Kidney (tissue), 14 donors: ENCODE results near the gene PUM1. TPM values are rescaled to one million over a fixed set of nuclear protein-coding genes. Genes with fewer than 3 reads are reported as not detected.

Experiments used
- DNase-seq, 5 donors: peaks; one replicate each; pipeline ENCODE4 v3.0.0-alpha.2; 2013 to 2020
- FAIRE-seq: peaks from 2 replicates; lab custom pipeline; 2012; peaks lifted over from hg19 to GRCh38; lab: Jason Lieb, UNC
- H3K27ac ChIP-seq, 2 donors: one replicate each; pipeline ENCODE4 v1.7.0; 2013; ENCODE audit warnings: low read depth in 2 of 2, low read length in 2 of 2, inconsistent platforms in 1 of 2
- H3K27me3 ChIP-seq: one replicate; pipeline ENCODE4 v1.7.1; 2013; ENCODE audit warnings: low read length, inconsistent platforms; ENCODE audit not compliant: control insufficient read depth, insufficient read depth
- H3K36me3 ChIP-seq, 3 donors: one replicate each; pipeline versions ENCODE4 v1.7.0 to v1.7.1; 2013; ENCODE audit warnings: low read length in 3 of 3, control low read depth in 1 of 3, inconsistent platforms in 1 of 3; ENCODE audit not compliant: insufficient read depth in 3 of 3, control insufficient read depth in 2 of 3
- H3K4me1 ChIP-seq, 3 donors: one replicate each; pipeline versions ENCODE4 v1.7.0 to v1.7.1; 2013; ENCODE audit warnings: low read length in 3 of 3, inconsistent platforms in 1 of 3, low read depth in 1 of 3; ENCODE audit not compliant: control insufficient read depth in 2 of 3, insufficient read depth in 2 of 3
- H3K4me3 ChIP-seq, 3 donors: one replicate each; pipeline versions ENCODE4 v1.7.0 to v1.8.1; 2013; ENCODE audit warnings: low read length in 3 of 3, control low read depth in 1 of 3, inconsistent platforms in 1 of 3
- H3K9ac ChIP-seq, 3 donors: one replicate each; pipeline versions ENCODE4 v1.7.0 to v1.7.1; 2013; ENCODE audit warnings: low read length in 3 of 3, control low read depth in 1 of 3, inconsistent platforms in 1 of 3
- H3K9me3 ChIP-seq, 3 donors: one replicate each; pipeline versions ENCODE4 v1.7.0 to v1.7.1; 2013; ENCODE audit warnings: low read length in 3 of 3, control low read depth in 1 of 3, inconsistent platforms in 1 of 3; ENCODE audit not compliant: control insufficient read depth in 2 of 3, insufficient read depth in 1 of 3
- intact Hi-C: fragments of 100-400 bp; cut with DNase I; formaldehyde crosslinking; loops from one replicate; pipeline ENCODE4 v1.11.1; 2022
- polyA plus RNA-seq: library from polyadenylated mRNA; stranded (reverse); fragments of 350-450 nt; fragmentation: Illumina TruSeq; extraction: RNeasy Lipid Tissue Mini Kit (QIAGEN cat#74804); gene quantifications from one replicate; pipeline ENCODE4 v1.2.3, GENCODE V29; 2014; ENCODE audit warnings: low read depth, low replicate concordance; ENCODE audit not compliant: insufficient read depth
- total RNA-seq: library from RNA; stranded (reverse); fragmentation: NEBNext Ultra II Directional; extraction: Animal tissue kit (Norgen Biotek cat#: 25700); gene quantifications from one replicate; pipeline ENCODE4 v1.2.1, GENCODE V29; 2021
- TF ChIP-seq, protein P1 (sequence below): IDR thresholded peaks from 3 replicates; pipeline ENCODE4 v1.5.1; 2012; ENCODE audit warnings: mild to moderate bottlenecking, moderate library complexity, borderline replicate concordance; ENCODE audit not compliant: insufficient read depth; ENCODE audit errors: extremely low read depth
- donor health status: control.
- donor health status: control.
- donor health status: control.
- donor health status: control.
- donor health status: control.
- donor health status: DM: yes; HTN: yes; CAD: no.
- donor health status: Normal renal cell carcinoma (clear cell type).

The PUM1 gene
- total and polyA plus RNA-seq, 2 donors from 2014 or later: 19.1 to 150 TPM

- no peak overlapping the region for H3K4me3 ChIP-seq
- no peak for FAIRE-seq
- no peak overlapping the region for H3K9ac ChIP-seq
- DNase-seq: peak in 1 of 5 donors; percentile 35
- intact Hi-C loops: no loop called here
- H3K36me3 ChIP-seq: no peaks in the 10 kb centered on the region
- no peaks in the 10 kb centered on the region for H3K27me3 ChIP-seq
- H3K27ac ChIP-seq: no peak overlapping the region
- H3K4me1 ChIP-seq: no peaks in the 10 kb centered on the region
- TF ChIP-seq, protein P1, sequence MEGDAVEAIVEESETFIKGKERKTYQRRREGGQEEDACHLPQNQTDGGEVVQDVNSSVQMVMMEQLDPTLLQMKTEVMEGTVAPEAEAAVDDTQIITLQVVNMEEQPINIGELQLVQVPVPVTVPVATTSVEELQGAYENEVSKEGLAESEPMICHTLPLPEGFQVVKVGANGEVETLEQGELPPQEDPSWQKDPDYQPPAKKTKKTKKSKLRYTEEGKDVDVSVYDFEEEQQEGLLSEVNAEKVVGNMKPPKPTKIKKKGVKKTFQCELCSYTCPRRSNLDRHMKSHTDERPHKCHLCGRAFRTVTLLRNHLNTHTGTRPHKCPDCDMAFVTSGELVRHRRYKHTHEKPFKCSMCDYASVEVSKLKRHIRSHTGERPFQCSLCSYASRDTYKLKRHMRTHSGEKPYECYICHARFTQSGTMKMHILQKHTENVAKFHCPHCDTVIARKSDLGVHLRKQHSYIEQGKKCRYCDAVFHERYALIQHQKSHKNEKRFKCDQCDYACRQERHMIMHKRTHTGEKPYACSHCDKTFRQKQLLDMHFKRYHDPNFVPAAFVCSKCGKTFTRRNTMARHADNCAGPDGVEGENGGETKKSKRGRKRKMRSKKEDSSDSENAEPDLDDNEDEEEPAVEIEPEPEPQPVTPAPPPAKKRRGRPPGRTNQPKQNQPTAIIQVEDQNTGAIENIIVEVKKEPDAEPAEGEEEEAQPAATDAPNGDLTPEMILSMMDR: no peak
- H3K9me3 ChIP-seq: no peaks in the 10 kb centered on the region
Observed at GRCh38 chr1:30914931-30915330, 150.6 kb downstream of the PUM1 start.

DNA sequence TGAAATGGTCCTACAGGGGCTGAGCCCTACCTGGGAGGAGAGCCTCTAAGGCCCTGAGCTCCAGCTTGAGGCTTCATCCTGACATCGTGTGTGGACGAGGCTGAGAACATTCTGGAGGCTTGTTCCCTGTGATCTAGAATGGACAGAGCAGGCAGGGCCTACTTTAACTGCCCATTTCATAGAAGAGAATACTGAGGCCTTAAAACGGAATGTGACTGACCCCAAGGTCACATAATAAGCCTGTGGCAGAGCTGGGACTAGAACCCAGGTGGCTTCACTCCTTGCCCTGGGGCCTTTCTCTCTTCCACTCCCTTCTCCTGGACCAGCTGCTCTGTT lies 151.0 kb downstream of the PUM1 start:
- no peak overlapping the region for H3K4me3 ChIP-seq
- FAIRE-seq: no peak

GRCh38 chr1:30912913-30913652 lies 152.4 kb downstream of the PUM1 start:
- Histone ChIP-seq H3K9me3 (no peaks in the 10 kb centered on the region), H3K27me3 (no peaks in the 10 kb centered on the region), H3K4me3 (no peak overlapping the region), H3K27ac (no peak overlapping the region), H3K9ac (no peak overlapping the region), H3K36me3 (no peaks in the 10 kb centered on the region), H3K4me1 (peaks cover 0 to 3% (median 0%) of the 10 kb centered on the region in 3 donors)
- DNase-seq (peak in 1 of 5 donors; percentile 87), FAIRE-seq (no peak)
- intact Hi-C loops: no loop called here
- TF ChIP-seq, protein P1: no peak

More for the DNA sequence above, 151.0 kb downstream of the PUM1 start:
- intact Hi-C loops: no loop called here
- H3K9me3 ChIP-seq: no peaks in the 10 kb centered on the region
- no peak overlapping the region for H3K9ac ChIP-seq
- TF ChIP-seq, protein P1: no peak
- H3K4me1 ChIP-seq: no peaks in the 10 kb centered on the region
- no peaks in the 10 kb centered on the region for H3K36me3 ChIP-seq
- no peak overlapping the region for H3K27ac ChIP-seq
- H3K27me3 ChIP-seq: no peaks in the 10 kb centered on the region
- no peak for DNase-seq
